HTR-8/SVneo (cell line): ENCODE measurements around the gene SLC4A1.

Source experiments
- DNase-seq: peaks from one replicate; pipeline ENCODE4 v3.0.0; 2011; ENCODE audit warnings: low spot score, mixed read lengths; ENCODE audit not compliant: insufficient read length
- FAIRE-seq: peaks from 2 replicates; lab custom pipeline; 2011; peaks lifted over from hg19 to GRCh38; lab: Jason Lieb, UNC

The SLC4A1 gene

DNA sequence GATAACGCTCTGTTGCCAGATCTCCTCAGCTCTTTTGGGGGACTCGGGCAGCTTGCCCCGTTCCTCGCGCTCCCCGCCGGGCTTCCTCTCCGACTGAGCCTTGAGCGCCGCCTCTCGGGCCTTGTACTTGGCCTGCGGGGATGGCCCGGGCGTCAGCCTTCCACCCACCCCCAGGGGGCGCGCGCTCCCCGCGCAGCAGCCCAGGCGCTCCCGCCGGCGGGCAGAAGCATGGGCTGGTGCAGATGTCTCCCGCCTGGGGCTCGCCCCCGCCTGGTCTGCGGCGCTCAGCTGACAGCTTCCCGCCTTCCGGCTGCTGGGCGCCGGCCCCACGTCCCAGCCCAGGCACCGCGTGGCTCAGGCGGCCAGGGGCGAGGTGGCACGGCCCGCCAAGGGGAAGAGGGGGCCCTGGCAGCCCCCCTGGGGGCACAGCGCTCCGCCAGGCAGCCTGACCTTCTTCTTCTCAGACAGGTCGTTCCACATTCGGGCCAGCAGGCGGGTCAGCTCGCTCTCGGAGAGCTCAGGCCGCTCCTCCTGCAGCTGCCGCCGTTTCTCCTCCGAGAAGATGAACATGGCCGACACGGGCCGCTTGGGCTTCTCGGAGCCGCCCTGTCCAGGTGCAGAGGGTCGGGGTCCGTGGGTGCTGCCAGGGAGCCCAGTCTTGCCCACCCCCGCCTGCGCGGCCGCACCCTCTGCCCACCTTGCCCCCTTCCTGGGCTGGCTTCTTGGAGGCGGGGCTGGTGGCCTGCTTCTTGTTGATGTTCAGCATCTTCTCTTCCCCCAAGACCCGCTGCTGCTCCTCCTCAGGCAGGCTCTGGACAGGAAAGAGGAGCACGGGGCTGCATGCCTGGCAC lies 57.4 kb downstream of the SLC4A1 start:
- peak; percentile 66 for FAIRE-seq
- peak; percentile 56 for DNase-seq

DNA sequence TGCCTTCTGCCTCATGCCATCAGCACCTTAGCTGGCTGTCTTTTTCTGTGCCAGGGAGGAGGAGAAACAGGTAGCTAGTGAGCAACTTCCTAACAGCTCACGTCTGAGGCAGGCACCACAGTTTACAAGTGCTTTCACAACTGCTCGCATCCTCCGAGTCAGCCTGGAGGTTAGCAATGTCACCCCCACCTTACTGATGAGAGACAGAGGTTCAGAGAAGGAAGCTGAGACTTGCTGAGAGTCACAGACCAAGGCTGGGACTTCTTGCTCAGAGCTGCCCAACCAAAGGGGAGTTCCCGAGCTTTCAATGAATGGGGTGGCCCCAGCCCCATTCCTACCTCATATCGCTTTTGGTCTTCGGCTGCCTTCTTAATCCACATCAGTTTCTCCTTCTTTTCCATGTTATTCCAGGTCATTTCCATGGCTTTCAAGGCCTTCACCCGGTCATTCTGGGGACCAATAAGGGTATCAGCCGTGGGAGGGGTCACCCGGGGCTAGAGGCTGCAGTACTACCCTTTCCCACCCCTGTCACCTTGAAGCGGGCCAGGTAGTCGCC lies 58.1 kb downstream of the SLC4A1 start:
- DNase-seq (no peak), FAIRE-seq (peak; percentile 69)

DNA sequence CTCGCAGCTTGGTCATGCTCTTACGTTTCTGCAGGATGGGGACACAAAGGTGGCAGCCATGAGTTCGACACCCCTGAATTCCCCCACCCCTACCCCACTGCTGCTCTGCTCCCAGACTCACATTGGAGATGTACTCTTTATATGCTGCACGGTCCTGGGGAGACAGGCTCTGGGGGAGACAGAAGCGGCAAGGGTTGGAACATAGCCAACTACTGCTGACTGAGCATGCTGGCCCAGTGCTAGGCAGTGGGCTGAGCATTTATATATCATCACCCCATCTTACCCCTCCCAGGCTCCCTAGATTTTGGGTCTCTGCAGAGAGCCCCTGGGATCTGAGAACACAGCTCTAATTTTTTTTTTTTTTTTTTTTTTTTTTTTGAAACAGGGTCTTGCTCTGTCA lies 60.2 kb downstream of the SLC4A1 start:
- FAIRE-seq, result peak; percentile 80
- no peak for DNase-seq

DNA sequence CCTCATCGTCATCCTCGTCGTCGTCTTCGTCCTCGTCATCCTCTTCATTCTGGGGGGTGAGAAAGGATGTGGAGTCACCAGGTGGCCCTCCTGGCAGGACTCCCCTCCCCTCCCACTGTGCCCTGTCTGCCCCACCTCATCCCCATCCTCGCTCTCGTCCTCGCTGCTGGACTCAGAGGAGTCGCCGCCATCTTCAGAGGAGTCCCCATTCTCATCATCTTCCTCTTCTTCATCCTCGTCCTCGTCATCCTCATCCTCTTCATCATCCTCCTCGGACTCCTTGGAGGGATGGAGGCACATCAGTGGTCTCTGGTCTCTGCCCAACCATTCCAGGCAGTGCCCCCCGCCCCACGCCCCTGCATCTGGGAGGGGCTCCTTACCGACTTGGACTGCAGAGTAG lies 60.6 kb downstream of the SLC4A1 start:
- FAIRE-seq, result no peak

DNA sequence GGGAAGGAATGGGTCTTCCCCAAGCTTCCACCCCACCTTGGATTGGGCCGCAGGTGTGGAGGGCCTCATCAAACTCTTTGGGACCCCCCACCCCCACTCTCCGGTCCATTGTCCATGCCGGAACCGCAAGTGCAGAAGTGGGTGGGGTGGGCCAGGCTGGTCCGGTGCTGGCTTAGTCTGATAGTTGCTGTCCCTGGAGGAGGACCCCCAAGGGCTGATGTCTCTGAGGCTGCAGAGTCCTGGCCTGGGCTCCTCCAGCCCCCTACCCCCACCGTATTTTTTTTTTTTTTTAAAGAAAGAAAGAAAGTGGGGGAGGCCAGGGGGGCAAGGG lies 61.1 kb downstream of the SLC4A1 start:
- DNase-seq, result no peak
- FAIRE-seq, result no peak

More for the DNA sequence above, 60.6 kb downstream of the SLC4A1 start:
- DNase-seq, result no peak

DNA sequence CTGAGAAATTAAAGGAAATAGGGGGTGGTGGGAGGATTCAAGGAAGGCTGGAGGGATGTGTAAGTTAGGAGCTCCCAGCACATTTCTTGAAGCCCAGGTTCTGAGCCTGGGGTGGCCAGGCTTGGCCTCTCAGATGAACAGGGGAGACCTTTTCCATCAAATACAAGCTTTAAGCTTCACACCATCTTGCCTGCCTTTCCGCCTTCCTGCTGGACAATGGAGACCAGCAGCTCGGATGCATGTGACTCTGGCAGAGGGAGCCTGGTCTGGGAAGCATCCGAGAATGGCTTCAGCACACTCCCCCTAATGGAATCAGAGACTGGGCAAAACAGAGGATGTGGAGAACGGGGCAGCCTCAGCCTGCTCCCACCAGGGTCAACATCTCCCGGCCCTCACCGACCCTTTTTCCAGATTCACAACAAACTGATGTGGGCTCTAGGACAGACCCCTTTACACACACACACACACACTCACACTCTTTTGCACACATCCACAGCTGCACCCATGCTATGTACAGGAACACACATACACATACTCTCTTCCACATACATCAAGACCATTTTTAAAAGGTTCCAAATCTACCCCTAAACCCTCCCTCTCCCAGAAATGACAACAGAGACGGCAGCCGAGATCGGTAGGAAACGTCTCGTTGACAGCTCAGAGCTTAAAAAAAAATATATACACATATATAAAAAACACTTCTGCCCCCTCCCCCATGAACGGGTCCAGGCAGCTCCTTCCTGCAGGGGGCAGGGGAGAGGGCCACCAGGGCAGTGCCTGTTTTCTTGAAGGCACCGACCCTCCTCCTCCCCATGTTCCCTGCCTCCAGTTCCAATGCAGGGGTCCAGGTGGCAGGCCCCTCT lies 61.7 kb downstream of the SLC4A1 start:
- no peak for DNase-seq
- FAIRE-seq, result no peak

DNA sequence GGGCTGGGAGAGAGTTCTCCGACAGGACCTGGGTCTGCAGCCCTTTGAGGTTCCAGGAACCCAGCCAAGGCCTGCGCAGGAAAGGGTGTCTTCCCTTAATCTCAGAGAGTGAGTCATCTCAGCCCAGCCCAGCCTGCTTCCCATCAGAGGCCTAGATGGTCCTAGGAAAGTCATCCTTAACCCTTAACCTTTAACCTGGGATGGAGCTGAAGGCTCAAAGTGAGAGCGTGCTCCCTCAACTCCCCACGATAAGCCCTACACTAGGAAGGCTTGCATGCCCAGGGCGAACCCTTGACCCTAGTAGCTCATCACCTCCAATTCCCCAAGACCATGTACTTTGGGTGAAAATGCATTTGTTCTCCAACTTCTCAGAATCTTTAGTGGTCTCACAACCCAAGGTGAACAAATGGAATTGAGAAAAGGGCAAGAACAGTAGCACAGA lies 63.5 kb downstream of the SLC4A1 start:
- DNase-seq, result peak; percentile 43
- FAIRE-seq, result no peak

DNA sequence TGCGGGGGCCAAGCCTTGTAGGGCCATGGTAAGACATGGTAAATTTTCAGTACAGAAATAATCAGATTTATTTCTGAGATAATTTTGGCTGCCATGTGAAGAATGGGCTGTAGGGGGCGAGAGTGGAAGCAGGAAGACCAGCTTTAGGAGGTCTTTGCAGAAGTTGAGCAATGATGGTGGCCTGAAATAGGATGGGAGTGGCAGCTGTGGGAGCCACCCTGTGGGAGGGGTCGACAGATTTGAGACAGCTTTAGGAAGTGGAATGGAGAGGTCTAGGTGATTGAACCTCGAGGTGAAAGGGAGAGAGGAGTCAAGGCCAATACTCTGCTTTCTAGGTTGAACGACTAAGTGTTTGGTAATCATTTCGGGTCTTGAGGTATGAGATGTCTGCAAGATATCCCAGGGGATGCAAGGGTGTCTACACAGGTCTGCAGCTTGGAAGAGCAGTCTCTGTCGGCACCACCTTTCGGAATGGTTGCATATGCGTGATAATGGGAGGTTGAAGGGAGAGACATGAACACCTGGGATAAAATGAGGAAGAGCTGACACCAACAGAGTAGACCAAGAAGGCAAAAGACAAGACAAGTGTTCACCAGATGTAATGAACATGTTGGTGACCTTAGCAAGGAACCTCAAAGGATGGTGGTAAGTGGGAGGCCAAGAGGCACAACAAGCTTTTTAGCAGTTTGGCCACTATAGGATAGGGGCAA lies 64.0 kb downstream of the SLC4A1 start:
- peak; percentile 69 for DNase-seq
- FAIRE-seq, result peak; percentile 82

DNA sequence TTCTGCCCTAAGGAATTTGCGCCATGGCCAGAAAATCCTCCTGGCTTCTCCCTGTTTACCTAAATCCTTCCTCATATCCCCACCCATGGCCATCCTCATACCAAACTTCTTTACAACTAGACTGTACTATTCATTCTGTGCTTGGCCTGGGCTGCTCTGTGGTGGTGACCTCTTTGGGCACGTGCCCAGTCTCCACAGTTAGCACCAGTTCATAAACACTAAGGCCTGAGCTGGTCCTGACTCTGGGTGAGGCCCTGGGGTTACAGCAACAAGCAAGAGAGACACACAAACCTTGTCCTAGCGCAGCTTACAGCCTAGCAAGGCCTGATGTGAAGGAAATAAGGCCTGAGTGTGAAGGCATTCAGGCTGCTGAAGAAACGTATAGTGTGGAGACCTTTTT lies 65.2 kb downstream of the SLC4A1 start:
- no peak for DNase-seq
- FAIRE-seq, result peak; percentile 83

DNA sequence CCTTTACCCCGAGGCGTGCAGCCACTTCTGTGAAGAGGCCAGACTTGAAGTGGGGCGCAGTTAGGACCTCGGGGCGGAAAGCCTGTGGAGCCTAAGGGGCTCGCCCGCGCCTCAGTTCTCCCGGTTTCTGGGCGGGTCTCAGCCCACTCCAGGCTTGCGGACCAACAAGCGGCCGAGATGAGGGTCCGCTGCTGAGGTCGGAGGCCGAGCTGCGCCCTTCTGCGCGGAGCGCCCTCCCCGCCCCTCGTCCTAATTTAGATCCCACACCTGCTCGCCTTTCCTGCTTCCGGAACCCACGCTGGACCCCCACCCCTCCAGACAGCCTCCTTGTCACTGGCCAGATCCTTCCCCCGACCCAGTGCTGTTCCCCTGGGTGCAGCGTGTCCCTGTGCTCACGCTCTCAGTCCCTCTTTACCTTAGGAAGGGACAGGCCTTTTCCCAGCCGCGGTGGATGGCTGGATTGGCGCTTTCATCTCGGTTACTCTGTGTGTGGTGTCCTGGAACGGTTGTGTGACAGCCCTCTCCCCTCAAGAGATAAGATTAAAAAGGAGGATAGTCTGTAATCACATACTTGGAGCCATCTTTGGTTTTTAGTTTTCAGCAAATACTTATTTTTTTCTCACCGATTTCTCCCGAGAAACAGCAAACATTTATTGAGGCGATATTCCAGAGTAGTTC lies 67.3 kb downstream of the SLC4A1 start:
- DNase-seq, result peak; percentile 38
- no peak for FAIRE-seq

DNA sequence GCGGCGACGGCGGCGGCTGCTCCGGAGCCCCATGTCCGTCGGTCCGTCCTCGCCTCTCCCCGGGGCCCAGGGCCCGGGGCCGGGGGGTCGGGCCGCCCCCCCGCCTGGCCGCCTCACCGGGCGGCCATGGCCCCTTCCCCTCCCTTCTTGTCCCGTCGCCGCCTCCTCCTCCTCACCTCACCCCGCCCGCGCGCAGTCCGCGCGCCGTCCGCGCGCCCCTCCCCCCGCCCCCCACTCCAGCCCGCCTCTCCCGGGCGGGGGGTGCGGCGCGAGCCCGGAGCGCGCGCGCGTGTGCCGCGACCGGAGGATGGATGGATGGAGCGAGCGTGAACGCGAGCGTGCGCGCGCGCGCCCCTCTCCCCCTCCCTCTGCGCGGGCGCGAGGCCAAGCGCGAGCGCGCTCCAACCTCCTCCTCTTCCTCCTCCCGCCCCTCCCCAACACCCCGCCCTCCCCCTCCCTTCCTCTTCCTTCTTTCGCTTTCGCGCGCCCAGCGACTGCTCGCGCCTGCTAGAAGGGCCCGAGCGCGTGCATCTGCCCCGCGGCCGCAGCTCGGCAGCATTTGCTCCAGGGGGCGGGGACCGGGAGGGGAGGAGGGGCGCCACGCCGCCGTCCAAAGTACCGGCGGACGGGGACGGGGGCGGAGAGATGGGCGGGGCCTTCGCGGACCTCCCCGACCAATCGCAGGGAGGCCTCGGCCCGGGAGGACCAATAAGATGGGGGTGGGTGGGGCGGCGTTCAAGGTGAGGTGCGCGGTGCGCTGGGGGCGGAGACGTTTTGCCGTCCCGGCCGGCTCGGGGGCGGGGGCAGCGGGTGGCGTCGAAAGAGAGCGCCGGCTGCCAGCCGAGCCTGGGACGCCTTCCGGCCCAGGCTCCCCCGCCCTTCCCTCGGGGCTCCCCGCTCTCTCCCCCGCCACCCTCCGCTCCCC lies 68.1 kb downstream of the SLC4A1 start, which contains the start of gene ATXN7L3:
Gene ATXN7L3, minus strand, starts transcription at position 332 of the 925 bp plus-strand sequence. CDS start 1,814 bp downstream, outside the sequence.
- DNase-seq (peak; percentile 99), FAIRE-seq (peak; percentile 99)

DNA sequence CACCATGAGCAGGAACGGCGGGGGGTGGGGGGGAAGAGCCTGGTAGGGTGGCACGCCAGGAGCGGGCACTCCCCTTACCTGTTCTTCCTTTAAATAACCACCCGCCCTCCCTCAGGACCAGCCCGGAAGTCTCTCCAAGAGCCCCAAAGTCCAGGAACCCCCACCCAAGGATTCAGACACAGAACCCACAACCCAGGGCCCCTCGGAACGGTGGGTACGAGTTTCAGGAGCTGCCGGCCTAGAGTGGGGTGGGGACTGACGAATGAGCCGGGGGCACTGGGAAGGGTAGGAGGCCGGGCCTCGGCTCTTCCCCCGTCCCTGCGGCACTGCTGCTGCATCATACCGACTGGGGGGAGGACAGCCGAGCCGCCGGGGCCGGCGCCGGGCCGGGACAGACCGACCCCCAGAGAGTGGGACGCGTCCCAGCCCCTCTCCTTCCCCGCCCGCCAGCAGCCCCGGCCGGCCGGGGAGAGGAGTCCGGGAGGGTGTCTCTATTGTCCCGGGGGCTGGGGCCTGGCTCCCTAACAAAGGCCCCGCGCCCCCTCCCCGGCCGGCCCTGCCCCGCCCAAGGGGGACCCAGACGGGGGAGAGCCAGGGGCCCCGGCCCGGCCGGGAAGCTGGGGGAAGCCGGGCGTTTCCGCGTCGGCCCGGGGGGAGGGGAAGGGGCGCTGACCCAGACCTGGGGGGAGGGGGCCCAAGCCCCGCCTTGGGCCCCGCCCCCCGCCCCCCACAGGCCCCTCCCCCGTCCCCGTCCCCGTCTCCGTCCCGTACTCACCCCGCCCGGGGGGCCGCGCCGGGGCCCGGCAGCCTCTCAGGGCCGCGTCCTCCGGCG lies 69.0 kb downstream of the SLC4A1 start:
- FAIRE-seq (no peak), DNase-seq (peak; percentile 79)
